Fibroblast of lung (primary cell): ENCODE results near the gene TTC33.

Experiments
- EZH2 ChIP-seq: IDR thresholded peaks from 2 replicates; pipeline ENCODE4 v1.5.1; 2012; ENCODE audit warnings: low read length, control low read depth, mild to moderate bottlenecking; ENCODE audit errors: missing control alignments
- TF ChIP-seq, protein P1 (sequence below), 2 donors: IDR thresholded peaks in 1 of 2; conservative IDR thresholded peaks in 1 of 2; 1 replicate in 1 of 2; 2 replicates in 1 of 2; pipeline ENCODE4 v1.5.1; 2011 to 2012; ENCODE audit warnings: low read length in 2 of 2, control low read depth in 1 of 2, inconsistent platforms in 1 of 2, low read depth in 1 of 2, mild to moderate bottlenecking in 1 of 2

DNA sequence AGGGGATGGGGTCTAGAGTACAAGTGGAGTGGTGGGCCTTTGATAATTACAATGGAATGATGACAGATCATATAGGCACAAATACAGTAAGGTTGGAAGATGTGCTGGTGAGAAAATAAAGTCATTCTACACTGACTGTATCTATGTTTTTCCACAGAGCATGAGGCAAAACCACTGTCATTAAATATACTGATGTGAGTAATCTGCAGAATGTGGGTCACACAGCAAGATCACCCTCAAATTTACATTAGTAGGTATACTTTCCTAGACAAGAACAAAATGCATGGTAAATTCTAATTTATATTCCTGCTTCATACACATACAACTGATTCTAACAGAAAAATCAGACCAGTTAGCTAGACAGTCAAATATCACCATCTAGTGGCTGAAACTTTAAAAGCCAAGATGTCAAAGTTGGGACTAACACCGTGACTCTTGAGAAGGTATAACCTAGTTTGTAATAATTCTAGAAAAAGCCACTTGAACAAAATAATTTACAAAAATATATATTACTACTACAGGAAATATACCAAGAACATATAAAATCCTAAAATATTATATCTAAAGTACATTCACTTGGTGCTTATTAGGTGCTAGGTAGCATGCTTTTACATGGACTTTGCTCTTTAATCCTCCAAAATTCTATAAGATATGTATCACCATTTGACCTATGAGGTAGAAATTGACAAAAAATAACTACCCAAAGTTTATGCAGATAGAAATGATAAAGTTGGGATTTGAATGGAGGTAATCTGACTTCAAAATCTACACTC is 19.5 kb downstream of the TTC33 start:
- TF ChIP-seq, protein P1, sequence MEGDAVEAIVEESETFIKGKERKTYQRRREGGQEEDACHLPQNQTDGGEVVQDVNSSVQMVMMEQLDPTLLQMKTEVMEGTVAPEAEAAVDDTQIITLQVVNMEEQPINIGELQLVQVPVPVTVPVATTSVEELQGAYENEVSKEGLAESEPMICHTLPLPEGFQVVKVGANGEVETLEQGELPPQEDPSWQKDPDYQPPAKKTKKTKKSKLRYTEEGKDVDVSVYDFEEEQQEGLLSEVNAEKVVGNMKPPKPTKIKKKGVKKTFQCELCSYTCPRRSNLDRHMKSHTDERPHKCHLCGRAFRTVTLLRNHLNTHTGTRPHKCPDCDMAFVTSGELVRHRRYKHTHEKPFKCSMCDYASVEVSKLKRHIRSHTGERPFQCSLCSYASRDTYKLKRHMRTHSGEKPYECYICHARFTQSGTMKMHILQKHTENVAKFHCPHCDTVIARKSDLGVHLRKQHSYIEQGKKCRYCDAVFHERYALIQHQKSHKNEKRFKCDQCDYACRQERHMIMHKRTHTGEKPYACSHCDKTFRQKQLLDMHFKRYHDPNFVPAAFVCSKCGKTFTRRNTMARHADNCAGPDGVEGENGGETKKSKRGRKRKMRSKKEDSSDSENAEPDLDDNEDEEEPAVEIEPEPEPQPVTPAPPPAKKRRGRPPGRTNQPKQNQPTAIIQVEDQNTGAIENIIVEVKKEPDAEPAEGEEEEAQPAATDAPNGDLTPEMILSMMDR (conservative IDR thresholded peaks at IDR 0.05 in 1 of 2, IDR thresholded peaks at IDR 0.05 in 1 of 2; ENCODE audit: low read depth in 1 of 2, low read length in 2 of 2) = peak; percentile 62 to 68
- no peak for TF ChIP-seq EZH2
